Peyer's patch (tissue), 4 donors: Measurements from ENCODE around the gene BRCA2.

Source experiments
- CTCF ChIP-seq, 6 experiments: fragments of 450-650 bp in 4 of 6; fragments of 200-600 bp in 2 of 6; sonication (generic) in 1 of 6; IDR thresholded peaks; one replicate each; pipeline ENCODE4 v1.5.1; 2017 to 2019; ENCODE audit warnings: antibody characterized with exemption in 6 of 6, mild to moderate bottlenecking in 3 of 6, moderate library complexity in 1 of 6
- POLR2A ChIP-seq, 2 donors: fragments of 450-650 bp; IDR thresholded peaks; one replicate each; pipeline ENCODE4 v1.5.1; 2017; ENCODE audit warnings: antibody characterized with exemption in 2 of 2, mild to moderate bottlenecking in 2 of 2, moderate library complexity in 2 of 2

- no peak for TF ChIP-seq CTCF (IDR thresholded peaks at IDR 0.05)
- TF ChIP-seq POLR2A (IDR thresholded peaks at IDR 0.05) = no peak
These were observed 114.9 kb downstream of the BRCA2 start for GRCh38 chr13:32430018-32430747.
